ENCODE data around the gene TYK2. TPM values are rescaled to one million over a fixed set of nuclear protein-coding genes. Genes with fewer than 3 reads are reported as not detected.
"Not testable (repeated sequence)": the region's sequence is repeated elsewhere in the genome, so short reads cannot be mapped to it uniquely, and the experiment has no call there.

Gene TYK2
- total RNA-seq, 6 experiments from 2014 or later, result 63.9 to 106 (median 72.9) TPM

GRCh38 chr19:10339977-10340376, 40.4 kb downstream of the TYK2 start:
- ATAC-seq (no peak), DNase-seq (no peak)
- Histone ChIP-seq H3K36me3 (no peaks in the 10 kb centered on the region), H3K27ac (no peak overlapping the region), H3K4me1 (peaks cover 0 to 18% (median 9%) of the 10 kb centered on the region in 4 donors), H3K4me3 (no peak overlapping the region), H3K27me3 (no peaks in the 10 kb centered on the region), H3K9me3 (no peaks in the 10 kb centered on the region)
- intact Hi-C loops (cut with DNase I), result loop anchor here in 1 of 2 donors (10.0 kb wide), 1 partner anchor 45 kb away; the partner anchor contains the start of gene TYK2
- TF ChIP-seq, protein P1, sequence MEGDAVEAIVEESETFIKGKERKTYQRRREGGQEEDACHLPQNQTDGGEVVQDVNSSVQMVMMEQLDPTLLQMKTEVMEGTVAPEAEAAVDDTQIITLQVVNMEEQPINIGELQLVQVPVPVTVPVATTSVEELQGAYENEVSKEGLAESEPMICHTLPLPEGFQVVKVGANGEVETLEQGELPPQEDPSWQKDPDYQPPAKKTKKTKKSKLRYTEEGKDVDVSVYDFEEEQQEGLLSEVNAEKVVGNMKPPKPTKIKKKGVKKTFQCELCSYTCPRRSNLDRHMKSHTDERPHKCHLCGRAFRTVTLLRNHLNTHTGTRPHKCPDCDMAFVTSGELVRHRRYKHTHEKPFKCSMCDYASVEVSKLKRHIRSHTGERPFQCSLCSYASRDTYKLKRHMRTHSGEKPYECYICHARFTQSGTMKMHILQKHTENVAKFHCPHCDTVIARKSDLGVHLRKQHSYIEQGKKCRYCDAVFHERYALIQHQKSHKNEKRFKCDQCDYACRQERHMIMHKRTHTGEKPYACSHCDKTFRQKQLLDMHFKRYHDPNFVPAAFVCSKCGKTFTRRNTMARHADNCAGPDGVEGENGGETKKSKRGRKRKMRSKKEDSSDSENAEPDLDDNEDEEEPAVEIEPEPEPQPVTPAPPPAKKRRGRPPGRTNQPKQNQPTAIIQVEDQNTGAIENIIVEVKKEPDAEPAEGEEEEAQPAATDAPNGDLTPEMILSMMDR (IDR thresholded peaks at IDR 0.05), result no peak
- no peak for TF ChIP-seq POLR2A (IDR thresholded peaks at IDR 0.05)
- WGBS (ENCODE audit: insufficient coverage, low coverage, low lambda C conversion rate, missing lambda C conversion rate), result 57% methylated on average over 1 of the region's 5 CpGs

DNA sequence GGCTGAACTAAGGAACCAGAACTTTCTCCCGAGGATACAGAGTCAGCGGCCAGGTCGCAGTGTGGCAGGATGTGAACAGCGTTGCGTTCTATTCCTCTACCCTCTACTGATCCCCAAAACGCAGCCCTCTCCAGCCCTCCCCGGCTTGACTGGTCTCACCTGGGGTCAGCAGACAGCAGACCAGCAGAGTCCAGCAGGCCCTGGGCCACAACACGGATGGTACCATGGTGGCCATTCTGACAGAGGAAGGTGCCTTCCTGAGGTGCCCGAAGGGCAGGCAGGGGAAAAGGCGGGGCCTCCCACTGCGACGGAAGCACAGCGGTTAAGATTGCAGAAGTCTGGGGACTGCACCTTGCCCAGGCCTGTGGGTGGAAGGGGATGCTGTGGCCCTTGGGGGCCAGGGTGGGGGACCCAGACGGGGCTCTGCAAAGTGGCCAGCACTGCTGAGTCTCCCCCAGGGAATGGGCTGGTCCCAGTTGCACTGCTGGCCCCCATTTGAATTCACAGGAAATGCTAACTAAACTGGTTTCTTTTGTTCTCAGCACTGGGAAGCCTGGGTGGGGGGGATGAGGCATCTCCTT, 40.9 kb downstream of the TYK2 start, which contains the start of gene ICAM3:
Gene ICAM3 (minus strand): TSS at position 245 of the 581 bp plus-strand sequence. CDS start 10 bp downstream, at position 235.
- Histone ChIP-seq H3K4me1 (peaks cover 0 to 18% (median 9%) of the 10 kb centered on the region in 4 donors), H3K4me3 (peak within 1 kb of the TSS in 1 of 3 donors; percentile 10), H3K9me3 (no peaks in the 10 kb centered on the region), H3K27me3 (no peaks in the 10 kb centered on the region), H3K27ac (peak within 1 kb of the TSS in 1 of 3 donors; percentile 47), H3K36me3 (no peaks in the 10 kb centered on the region)
- intact Hi-C loops (cut with DNase I), result loop anchor here in 1 of 2 donors (10.0 kb wide), 1 partner anchor 45 kb away; the partner anchor contains the start of gene TYK2
- WGBS (ENCODE audit: insufficient coverage, low coverage, low lambda C conversion rate, missing lambda C conversion rate), result 40% methylated on average over 3 of the region's 14 CpGs
- ATAC-seq (no peak), DNase-seq (peak in 1 of 3 donors; percentile 71)
- no peak for TF ChIP-seq POLR2A (IDR thresholded peaks at IDR 0.05)
- TF ChIP-seq, protein P1 (IDR thresholded peaks at IDR 0.05), result no peak

DNA sequence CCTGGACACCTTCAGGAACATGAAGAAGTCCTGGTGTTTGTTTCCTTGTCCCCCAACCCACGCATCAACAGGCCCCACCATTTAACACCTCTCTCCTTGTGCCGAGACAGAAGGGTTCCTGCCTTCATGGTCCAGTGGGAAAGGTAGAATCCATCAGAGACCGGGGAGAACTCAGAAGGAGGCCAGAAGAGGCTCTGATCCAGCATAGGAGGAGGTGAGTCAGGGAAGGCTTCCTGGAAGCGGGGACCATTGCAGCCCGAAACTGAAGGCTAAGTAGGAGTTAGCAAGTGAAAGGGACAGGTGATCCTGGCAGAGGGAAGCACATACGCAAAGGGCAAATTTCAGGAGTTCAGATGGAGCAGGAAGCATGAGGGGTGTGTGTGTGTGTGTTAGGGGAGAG, 41.4 kb downstream of the TYK2 start:
- H3K4me3 ChIP-seq, result peak overlapping the region in 1 of 3 donors; percentile 10
- H3K9me3 ChIP-seq, result no peaks in the 10 kb centered on the region
- H3K4me1 ChIP-seq, result peaks cover 0 to 18% (median 9%) of the 10 kb centered on the region in 4 donors
- no peaks in the 10 kb centered on the region for H3K36me3 ChIP-seq
- ATAC-seq (no peak), DNase-seq (no peak)
- intact Hi-C loops (cut with DNase I), result loop anchor here in 1 of 2 donors (10.0 kb wide), 1 partner anchor 46 kb away; the partner anchor contains the start of gene TYK2
- no peaks in the 10 kb centered on the region for H3K27me3 ChIP-seq
- TF ChIP-seq POLR2A (IDR thresholded peaks at IDR 0.05), result no peak
- 62% methylated on average over 6 of the region's 6 CpGs for WGBS (ENCODE audit: insufficient coverage, low coverage, low lambda C conversion rate, missing lambda C conversion rate)
- H3K27ac ChIP-seq, result peak overlapping the region in 1 of 3 donors; percentile 47

DNA sequence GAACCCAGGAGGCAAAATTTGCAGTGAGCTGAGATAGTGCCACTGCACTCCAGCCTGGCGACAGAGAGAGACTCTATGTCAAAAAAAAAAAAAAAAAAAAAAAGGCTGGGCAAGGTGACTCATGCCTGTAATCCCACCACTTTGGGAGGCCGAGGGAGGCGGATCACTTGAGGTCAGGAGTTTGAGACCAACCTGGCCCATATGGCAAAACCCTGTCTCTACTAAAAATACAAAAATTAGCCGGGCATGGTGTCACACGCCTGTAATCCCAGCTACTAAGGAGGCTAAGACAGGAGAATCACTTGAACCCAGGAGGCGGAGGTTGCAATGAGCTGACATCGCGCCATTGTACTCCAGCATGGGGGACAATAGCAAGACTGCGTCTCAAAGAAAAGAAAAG, 43.6 kb downstream of the TYK2 start:
- not testable (repeated sequence) for H3K27me3 ChIP-seq, H3K27ac ChIP-seq, DNase-seq, H3K36me3 ChIP-seq, H3K4me3 ChIP-seq, H3K9me3 ChIP-seq, ATAC-seq
- intact Hi-C loops (cut with DNase I), result loop anchor here in 1 of 2 donors (10.0 kb wide), 1 partner anchor 48 kb away; the partner anchor contains the start of gene TYK2
- WGBS (ENCODE audit: insufficient coverage, low coverage, low lambda C conversion rate, missing lambda C conversion rate), result 100% methylated on average over 6 of the region's 9 CpGs
- peaks cover 0 to 27% (median 13%) of the 10 kb centered on the region in 4 donors for H3K4me1 ChIP-seq

- WGBS (ENCODE audit: insufficient coverage, low coverage, low lambda C conversion rate, missing lambda C conversion rate), result 76% methylated on average over 11 of the region's 26 CpGs
- intact Hi-C loops (cut with DNase I), result loop anchor here in 1 of 2 donors (10.0 kb wide), 1 partner anchor 49 kb away; the partner anchor contains the start of gene TYK2
- peak overlapping the region; percentile 33 to 70 (median 54) for H3K27ac ChIP-seq
- H3K36me3 ChIP-seq, result peaks cover 0 to under 1% (median 0%) of the 10 kb centered on the region in 4 donors
- H3K9me3 ChIP-seq, result no peaks in the 10 kb centered on the region
- H3K4me1 ChIP-seq, result peaks cover 0 to 27% (median 13%) of the 10 kb centered on the region in 4 donors
- H3K27me3 ChIP-seq, result no peaks in the 10 kb centered on the region
- peak in 3 of 4 donors; percentile 5 to 57 (median 21) for ATAC-seq
- H3K4me3 ChIP-seq, result peak overlapping the region; percentile 21 to 94 (median 90)
- TF ChIP-seq, protein P1 (IDR thresholded peaks at IDR 0.05), result no peak
- peak; percentile 17 for TF ChIP-seq POLR2A (IDR thresholded peaks at IDR 0.05)
- DNase-seq, result peak in 2 of 3 donors; percentile 52 to 72
Measured at GRCh38 chr19:10335352-10335985, 44.9 kb downstream of the TYK2 start.
